Activated B cell treated with CpG ODN at 0.5 μM for 24 hours (primary cell): Measurements from ENCODE around the gene KLC1. TPM values are rescaled to one million over a fixed set of nuclear protein-coding genes. Genes with fewer than 3 reads are reported as not detected.
"Not testable (repeated sequence)": the region's sequence is repeated elsewhere in the genome, so short reads cannot be mapped to it uniquely, and the experiment has no call there.

Experiments
- ATAC-seq: fragments of 200-7000 bp; cut with Tn5 transposase; one replicate; pipeline ENCODE4 v1.10.0; 2021; ENCODE audit warnings: low read depth, mild to moderate bottlenecking, moderate library complexity
- CTCF ChIA-PET: fragments of 350-600 bp; sonication (Branson Sonifier 250); formaldehyde crosslinking; loops from one replicate; lab custom pipeline; 2021; ENCODE audit warnings: antibody characterized with exemption; lab: Charles Lee
- POLR2A ChIA-PET: fragments of 350-600 bp; sonication (Branson Sonifier 250); formaldehyde crosslinking; loops from one replicate; lab custom pipeline; 2021; ENCODE audit warnings: antibody characterized with exemption; lab: Charles Lee
- DNase-seq: peaks from one replicate; pipeline ENCODE4 v3.0.0; 2022
- H3K27ac Mint-ChIP-seq: one replicate; pipeline ENCODE4 v1.8.0; 2020; ENCODE audit warnings: mixed read lengths
- H3K27me3 Mint-ChIP-seq: one replicate; pipeline ENCODE4 v1.8.0; 2021; ENCODE audit warnings: mixed read lengths
- H3K36me3 Mint-ChIP-seq: one replicate; pipeline ENCODE4 v1.8.0; 2021; ENCODE audit warnings: low read depth, mixed read lengths
- H3K4me1 Mint-ChIP-seq: one replicate; pipeline ENCODE4 v1.8.0; 2021; ENCODE audit warnings: mixed read lengths
- H3K4me3 Mint-ChIP-seq: one replicate; pipeline ENCODE4 v1.8.0; 2020; ENCODE audit warnings: mild to moderate bottlenecking, mixed read lengths
- H3K9me3 Mint-ChIP-seq: one replicate; pipeline ENCODE4 v1.8.0; 2020; ENCODE audit warnings: mixed read lengths
- CTCF ChIP-seq: fragments of 200-600 bp; IDR thresholded peaks from one replicate; pipeline ENCODE4 v1.8.0; 2022; ENCODE audit warnings: antibody characterized with exemption, mild to moderate bottlenecking
- intact Hi-C: fragments of 100-400 bp; cut with micrococcal nuclease; formaldehyde crosslinking; loops from one replicate; pipeline ENCODE4 v1.15.1; 2024
- total RNA-seq: library from RNA; stranded (reverse); gene quantifications from 2 replicates; pipeline ENCODE4 v1.2.3, GENCODE V29; 2022

KLC1 gene
- total RNA-seq, 1 donor from 2014 or later, result 153 TPM

GRCh38 chr14:103650213-103650612 is 21.2 kb downstream of the KLC1 start:
- intact Hi-C loops, result no loop called here
- H3K27me3 Mint-ChIP-seq, result no peaks in the 10 kb centered on the region
- CTCF ChIA-PET, result no interaction called here
- DNase-seq, result no peak
- H3K27ac Mint-ChIP-seq, result no peak overlapping the region
- no peaks in the 10 kb centered on the region for H3K9me3 Mint-ChIP-seq
- peaks cover 25% of the 10 kb centered on the region for H3K36me3 Mint-ChIP-seq
- POLR2A ChIA-PET, result interaction anchor here (0.7 kb wide), 1 partner anchor 54 kb away, joined by 3 read pairs; no protein-coding TSS in a partner anchor
- ATAC-seq, result no peak
- no peak overlapping the region for H3K4me3 Mint-ChIP-seq
- no peak for TF ChIP-seq CTCF
- peaks cover 19% of the 10 kb centered on the region for H3K4me1 Mint-ChIP-seq

- ATAC-seq, result no peak
- POLR2A ChIA-PET, result interaction anchor here (0.7 kb wide), 1 partner anchor 17 kb away, joined by 5 read pairs; no protein-coding TSS in a partner anchor
- CTCF ChIA-PET, result no interaction called here
- Mint-ChIP-seq H3K27ac (no peak overlapping the region), H3K4me3 (no peak overlapping the region), H3K4me1 (peaks cover 21% of the 10 kb centered on the region), H3K36me3 (peaks cover 36% of the 10 kb centered on the region), H3K27me3 (no peaks in the 10 kb centered on the region), H3K9me3 (no peaks in the 10 kb centered on the region)
- TF ChIP-seq CTCF, result no peak
- intact Hi-C loops, result no loop called here
- DNase-seq, result no peak
These were observed 22.6 kb downstream of the KLC1 start for GRCh38 chr14:103651585-103651984.

GRCh38 chr14:103652806-103653205 is 23.8 kb downstream of the KLC1 start:
- intact Hi-C loops, result no loop called here
- H3K36me3 Mint-ChIP-seq, result peaks cover 48% of the 10 kb centered on the region
- peaks cover 20% of the 10 kb centered on the region for H3K4me1 Mint-ChIP-seq
- no peaks in the 10 kb centered on the region for H3K9me3 Mint-ChIP-seq
- no peak for TF ChIP-seq CTCF
- ChIA-PET CTCF (interaction anchor here (0.8 kb wide), 1 partner anchor 18 kb away, joined by 3 read pairs; no protein-coding TSS in a partner anchor), POLR2A (no interaction called here)
- DNase-seq (no peak), ATAC-seq (no peak)
- no peak overlapping the region for H3K4me3 Mint-ChIP-seq
- H3K27me3 Mint-ChIP-seq, result no peaks in the 10 kb centered on the region
- no peak overlapping the region for H3K27ac Mint-ChIP-seq

- Mint-ChIP-seq H3K36me3 (peaks cover 51% of the 10 kb centered on the region), H3K27ac (peak overlapping the region; percentile 6)
- POLR2A ChIA-PET, result not testable (repeated sequence)
These were observed 24.3 kb downstream of the KLC1 start for GRCh38 chr14:103653336-103653735.

GRCh38 chr14:103653805-103654204 is 24.8 kb downstream of the KLC1 start:
- CTCF ChIA-PET, result no interaction called here
- ATAC-seq (no peak), DNase-seq (no peak)
- no peaks in the 10 kb centered on the region for H3K27me3 Mint-ChIP-seq
- POLR2A ChIA-PET, result no interaction called here
- peaks cover 52% of the 10 kb centered on the region for H3K36me3 Mint-ChIP-seq
- no peaks in the 10 kb centered on the region for H3K9me3 Mint-ChIP-seq
- peak overlapping the region; percentile 6 for H3K27ac Mint-ChIP-seq
- intact Hi-C loops, result no loop called here
- H3K4me3 Mint-ChIP-seq, result no peak overlapping the region
- no peak for TF ChIP-seq CTCF
- peaks cover 20% of the 10 kb centered on the region for H3K4me1 Mint-ChIP-seq

More at GRCh38 chr14:103653336-103653735, 24.3 kb downstream of the KLC1 start:
- H3K4me1 Mint-ChIP-seq, result peaks cover 20% of the 10 kb centered on the region
- H3K9me3 Mint-ChIP-seq, H3K4me3 Mint-ChIP-seq, DNase-seq, ATAC-seq, intact Hi-C loops, CTCF ChIA-PET, H3K27me3 Mint-ChIP-seq: not testable (repeated sequence)

GRCh38 chr14:103654619-103655018 is 25.6 kb downstream of the KLC1 start:
- Mint-ChIP-seq H3K9me3 (no peaks in the 10 kb centered on the region), H3K27me3 (no peaks in the 10 kb centered on the region), H3K4me1 (peaks cover 20% of the 10 kb centered on the region), H3K27ac (no peak overlapping the region), H3K4me3 (no peak overlapping the region), H3K36me3 (peaks cover 54% of the 10 kb centered on the region)
- ATAC-seq (no peak), DNase-seq (no peak)
- no peak for TF ChIP-seq CTCF
- intact Hi-C loops, result no loop called here
- ChIA-PET CTCF (no interaction called here), POLR2A (no interaction called here)
